HG02885 (cell line): Measurements from ENCODE around the gene CISD3.

Source experiments
- ATAC-seq: cut with Tn5 transposase; IDR thresholded peaks from one replicate; pipeline ENCODE4 v1.9.1; 2021; ENCODE audit warnings: mild to moderate bottlenecking; ENCODE audit not compliant: unreplicated experiment, poor library complexity

Gene CISD3

GRCh38 chr17:38741921-38742410 lies 11.8 kb downstream of the CISD3 start:
- ATAC-seq: no peak

GRCh38 chr17:38742411-38743308 lies 12.5 kb downstream of the CISD3 start:
- ATAC-seq: no peak

- no peak for ATAC-seq
Measured at GRCh38 chr17:38743556-38744171, 13.5 kb downstream of the CISD3 start.

GRCh38 chr17:38745545-38745944 lies 15.4 kb downstream of the CISD3 start:
- no peak for ATAC-seq

GRCh38 chr17:38746004-38746848 lies 16.1 kb downstream of the CISD3 start:
- no peak for ATAC-seq

GRCh38 chr17:38746849-38747462 lies 16.8 kb downstream of the CISD3 start:
- no peak for ATAC-seq

- no peak for ATAC-seq
Measured at GRCh38 chr17:38747463-38748148, 17.5 kb downstream of the CISD3 start.

GRCh38 chr17:38748149-38748891 lies 18.2 kb downstream of the CISD3 start, which contains the start of gene PCGF2:
Gene PCGF2, minus strand, starts transcription at chr17:38748336. Its CDS starts 7,934 bp downstream, at chr17:38740402.
- no peak for ATAC-seq

GRCh38 chr17:38748892-38749222 lies 18.7 kb downstream of the CISD3 start:
- ATAC-seq: no peak

GRCh38 chr17:38749223-38750043 lies 19.3 kb downstream of the CISD3 start:
- ATAC-seq: no peak

- no peak for ATAC-seq
Measured at GRCh38 chr17:38750044-38750311, 19.8 kb downstream of the CISD3 start.

- ATAC-seq: no peak
Measured at GRCh38 chr17:38750312-38751121, 20.4 kb downstream of the CISD3 start.

- no peak for ATAC-seq
Measured at GRCh38 chr17:38751144-38751807, 21.1 kb downstream of the CISD3 start.

- peak; percentile 21 for ATAC-seq
Measured at GRCh38 chr17:38751808-38752307, 21.7 kb downstream of the CISD3 start.

GRCh38 chr17:38752308-38753070 lies 22.3 kb downstream of the CISD3 start, which contains the start of gene PSMB3:
Gene PSMB3, plus strand, starts transcription at chr17:38752741. Its CDS starts 86 bp downstream, at chr17:38752827.
- ATAC-seq: peak; percentile 86

- ATAC-seq: no peak
Measured at GRCh38 chr17:38753071-38753506, 22.9 kb downstream of the CISD3 start.
